SH-SY5Y (cell line): ENCODE data around the gene LARP6.

Source experiments
- GATA2 ChIP-seq: IDR thresholded peaks from 2 replicates; pipeline ENCODE4 v1.6.1; 2011; ENCODE audit warnings: mild to moderate bottlenecking, low read depth, low read length
- GATA3 ChIP-seq: IDR thresholded peaks from 2 replicates; pipeline ENCODE4 v1.6.1; 2011; ENCODE audit warnings: low read depth, mild to moderate bottlenecking, low read length, moderate library complexity

DNA sequence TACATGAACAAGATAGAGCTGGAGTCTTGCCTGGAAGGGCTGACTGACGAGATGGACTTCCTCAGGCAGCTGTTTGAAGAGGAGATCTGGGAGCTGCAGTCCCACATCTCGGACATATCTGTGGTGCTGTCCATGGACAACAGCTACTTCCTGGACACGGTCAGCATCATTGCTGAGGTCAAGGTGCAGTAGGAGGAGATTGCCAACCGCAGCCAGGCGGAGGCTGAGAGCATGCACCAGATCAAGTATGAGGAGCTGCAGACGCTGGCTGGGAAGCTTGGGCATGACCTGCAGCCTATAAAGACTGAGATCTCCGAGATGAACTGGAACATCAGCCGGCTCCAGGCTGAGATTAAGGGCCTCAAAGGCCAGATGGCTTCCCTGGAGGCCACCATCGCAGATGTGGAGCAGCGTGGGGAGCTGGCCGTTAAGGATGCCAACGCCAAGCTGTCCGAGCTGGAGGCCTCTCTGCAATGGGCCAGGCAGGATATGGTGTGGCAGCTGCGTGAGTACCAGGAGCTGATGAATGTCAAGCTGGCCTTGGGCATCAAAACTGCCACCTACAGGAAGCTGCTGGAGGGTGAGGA lies 5.5 kb upstream of the LARP6 start:
- no peak for TF ChIP-seq GATA2
- TF ChIP-seq GATA3 = no peak
